ENCODE results near the gene ANAPC2. TPM values are rescaled to one million over a fixed set of nuclear protein-coding genes. Genes with fewer than 3 reads are reported as not detected.

Gene ANAPC2
- total RNA-seq, 1 donor from 2014 or later: 39.2 TPM

DNA sequence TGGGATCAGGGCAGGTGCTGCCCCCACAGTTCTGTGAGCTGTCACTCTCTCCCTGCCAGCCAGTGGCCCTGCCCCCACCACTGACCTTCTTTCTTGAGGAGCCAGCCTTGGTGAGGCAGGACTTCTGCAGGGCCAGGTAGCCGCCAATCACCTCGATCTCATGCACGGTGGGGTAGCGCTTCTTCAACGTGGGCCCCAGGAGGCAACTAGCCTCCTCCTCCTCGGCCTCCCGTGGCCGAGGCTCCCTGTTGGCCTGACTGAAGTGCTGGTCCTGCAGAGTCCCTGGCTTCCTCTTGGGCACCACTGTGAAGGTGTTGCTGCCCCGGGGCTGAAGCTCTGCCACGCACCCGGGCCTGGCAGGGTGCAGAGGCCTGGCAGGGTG is 10.5 kb upstream of the ANAPC2 start:
- no peak overlapping the region for H3K27ac ChIP-seq (ENCODE audit: low read depth, low read length)
- H3K27me3 Mint-ChIP-seq (ENCODE audit: low read depth, unreplicated experiment): no peaks in the 10 kb centered on the region
- no peaks in the 10 kb centered on the region for H3K9me3 Mint-ChIP-seq (ENCODE audit: unreplicated experiment)
- no peaks in the 10 kb centered on the region for H3K9me3 ChIP-seq (ENCODE audit: insufficient read depth, low read depth, low read length)
- peaks cover 18% of the 10 kb centered on the region for H3K4me1 ChIP-seq (ENCODE audit: insufficient read depth, low read length)
- no peak for FAIRE-seq
- peaks cover 10% of the 10 kb centered on the region for H3K4me1 Mint-ChIP-seq (ENCODE audit: low read depth, unreplicated experiment)
- no peak overlapping the region for H3K4me3 Mint-ChIP-seq (ENCODE audit: unreplicated experiment)
- peaks cover 64% of the 10 kb centered on the region for H3K79me2 ChIP-seq (ENCODE audit: insufficient read depth, low read length)
- H3K9ac ChIP-seq (ENCODE audit: low read length): peak overlapping the region; percentile 52
- H3K4me2 ChIP-seq (ENCODE audit: low read length): peak overlapping the region; percentile 89
- no peak overlapping the region for H2AFZ ChIP-seq (ENCODE audit: low read depth, low read length)
- H3K27ac Mint-ChIP-seq (ENCODE audit: unreplicated experiment): no peak overlapping the region
- no peaks in the 10 kb centered on the region for H3K27me3 ChIP-seq (ENCODE audit: insufficient read depth, low read length)
- peaks cover 55% of the 10 kb centered on the region for H4K20me1 ChIP-seq (ENCODE audit: insufficient read depth, low read length)
- TF ChIP-seq EZH2 (IDR thresholded peaks at IDR 0.05; ENCODE audit: insufficient read depth, low read length): no peak
- TF ChIP-seq, protein P1, sequence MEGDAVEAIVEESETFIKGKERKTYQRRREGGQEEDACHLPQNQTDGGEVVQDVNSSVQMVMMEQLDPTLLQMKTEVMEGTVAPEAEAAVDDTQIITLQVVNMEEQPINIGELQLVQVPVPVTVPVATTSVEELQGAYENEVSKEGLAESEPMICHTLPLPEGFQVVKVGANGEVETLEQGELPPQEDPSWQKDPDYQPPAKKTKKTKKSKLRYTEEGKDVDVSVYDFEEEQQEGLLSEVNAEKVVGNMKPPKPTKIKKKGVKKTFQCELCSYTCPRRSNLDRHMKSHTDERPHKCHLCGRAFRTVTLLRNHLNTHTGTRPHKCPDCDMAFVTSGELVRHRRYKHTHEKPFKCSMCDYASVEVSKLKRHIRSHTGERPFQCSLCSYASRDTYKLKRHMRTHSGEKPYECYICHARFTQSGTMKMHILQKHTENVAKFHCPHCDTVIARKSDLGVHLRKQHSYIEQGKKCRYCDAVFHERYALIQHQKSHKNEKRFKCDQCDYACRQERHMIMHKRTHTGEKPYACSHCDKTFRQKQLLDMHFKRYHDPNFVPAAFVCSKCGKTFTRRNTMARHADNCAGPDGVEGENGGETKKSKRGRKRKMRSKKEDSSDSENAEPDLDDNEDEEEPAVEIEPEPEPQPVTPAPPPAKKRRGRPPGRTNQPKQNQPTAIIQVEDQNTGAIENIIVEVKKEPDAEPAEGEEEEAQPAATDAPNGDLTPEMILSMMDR (IDR thresholded peaks at IDR 0.05; ENCODE audit: insufficient read depth, low read depth, low read length): no peak
- no peak for DNase-seq (ENCODE audit: low read depth)
- H3K36me3 Mint-ChIP-seq (ENCODE audit: low read depth, unreplicated experiment): no peaks in the 10 kb centered on the region
- H3K36me3 ChIP-seq (ENCODE audit: insufficient read depth, low read length): no peaks in the 10 kb centered on the region
- H3K4me3 ChIP-seq (ENCODE audit: insufficient read depth, low read depth, low read length): peak overlapping the region; percentile 48

DNA sequence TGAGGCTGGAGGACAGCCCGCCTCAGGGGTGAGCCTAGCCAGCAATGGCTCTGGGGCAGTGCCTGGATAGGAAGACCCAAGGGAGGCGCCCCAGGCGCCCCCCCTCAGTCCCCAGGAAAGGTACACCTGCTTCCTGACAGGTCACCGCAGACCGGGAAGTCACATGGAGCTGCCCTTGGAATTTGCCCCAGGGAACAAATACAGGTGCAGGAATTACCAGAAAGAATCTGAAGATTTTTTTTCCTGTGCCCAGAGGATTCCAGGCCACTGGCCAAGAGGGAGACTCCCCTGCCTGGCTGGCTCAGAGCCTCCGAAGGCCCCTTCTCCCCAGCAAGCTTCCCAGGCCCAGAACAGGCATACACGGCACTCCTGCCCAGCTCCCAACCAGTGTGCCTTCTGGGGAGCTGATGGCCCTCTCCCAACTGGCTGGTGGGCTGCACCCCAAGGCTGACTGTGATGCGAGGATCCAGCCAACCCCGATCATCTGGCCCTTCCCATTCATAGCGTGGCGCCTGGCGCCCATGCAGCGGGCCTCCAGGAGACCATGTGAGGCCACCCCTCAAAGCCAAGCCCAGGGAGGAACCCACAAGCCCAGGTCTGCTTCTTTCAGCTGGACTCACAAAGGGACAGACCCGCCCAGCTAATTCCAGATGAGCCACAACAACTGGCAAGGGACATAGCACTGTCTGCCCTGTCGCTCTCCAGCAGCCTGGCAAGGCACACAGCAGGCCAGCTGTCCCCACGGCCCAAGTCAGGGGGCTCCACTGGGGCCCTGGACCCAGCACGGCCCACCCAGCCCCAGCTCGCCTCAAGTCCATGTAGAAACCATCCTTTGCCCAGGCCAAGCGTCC is 9.9 kb upstream of the ANAPC2 start:
- H3K4me3 Mint-ChIP-seq (ENCODE audit: unreplicated experiment): peak overlapping the region; percentile 71
- peak overlapping the region; percentile 6 for H3K9ac ChIP-seq (ENCODE audit: low read length)
- no peaks in the 10 kb centered on the region for H3K27me3 ChIP-seq (ENCODE audit: insufficient read depth, low read length)
- no peaks in the 10 kb centered on the region for H3K9me3 ChIP-seq (ENCODE audit: insufficient read depth, low read depth, low read length)
- H3K4me2 ChIP-seq (ENCODE audit: low read length): peak overlapping the region; percentile 89
- no peak for DNase-seq (ENCODE audit: low read depth)
- no peaks in the 10 kb centered on the region for H3K36me3 Mint-ChIP-seq (ENCODE audit: low read depth, unreplicated experiment)
- no peaks in the 10 kb centered on the region for H3K9me3 Mint-ChIP-seq (ENCODE audit: unreplicated experiment)
- H3K4me1 Mint-ChIP-seq (ENCODE audit: low read depth, unreplicated experiment): peaks cover 12% of the 10 kb centered on the region
- TF ChIP-seq, protein P1 (IDR thresholded peaks at IDR 0.05; ENCODE audit: insufficient read depth, low read depth, low read length): no peak
- no peak for TF ChIP-seq EZH2 (IDR thresholded peaks at IDR 0.05; ENCODE audit: insufficient read depth, low read length)
- H3K27me3 Mint-ChIP-seq (ENCODE audit: low read depth, unreplicated experiment): no peaks in the 10 kb centered on the region
- H3K27ac Mint-ChIP-seq (ENCODE audit: unreplicated experiment): no peak overlapping the region
- peaks cover 59% of the 10 kb centered on the region for H3K79me2 ChIP-seq (ENCODE audit: insufficient read depth, low read length)
- peaks cover 59% of the 10 kb centered on the region for H4K20me1 ChIP-seq (ENCODE audit: insufficient read depth, low read length)
- H3K36me3 ChIP-seq (ENCODE audit: insufficient read depth, low read length): no peaks in the 10 kb centered on the region
- no peak overlapping the region for H2AFZ ChIP-seq (ENCODE audit: low read depth, low read length)
- FAIRE-seq: no peak
- H3K27ac ChIP-seq (ENCODE audit: low read depth, low read length): no peak overlapping the region
- H3K4me1 ChIP-seq (ENCODE audit: insufficient read depth, low read length): peaks cover 18% of the 10 kb centered on the region
- H3K4me3 ChIP-seq (ENCODE audit: insufficient read depth, low read depth, low read length): peak overlapping the region; percentile 10

Data from astrocyte (in vitro differentiated cells and primary cell).